ENCODE results near the gene TXNDC2.

TXNDC2 gene

GRCh38 chr18:9861933-9862332 is 23.8 kb upstream of the TXNDC2 start:
- H3K27me3 ChIP-seq (ENCODE audit: insufficient read depth, low read depth, severe bottlenecking): no peaks in the 10 kb centered on the region
- no peak overlapping the region for H3K27ac ChIP-seq
- H3K36me3 ChIP-seq: no peaks in the 10 kb centered on the region
- no peak for TF ChIP-seq CTCF (IDR thresholded peaks at IDR 0.05; ENCODE audit: low read depth, low read length)
- H3K4me3 ChIP-seq (ENCODE audit: low read depth, low read length): no peak overlapping the region
- no peak for DNase-seq
- H3K9me3 ChIP-seq (ENCODE audit: severe bottlenecking): peaks cover 2% of the 10 kb centered on the region

DNA sequence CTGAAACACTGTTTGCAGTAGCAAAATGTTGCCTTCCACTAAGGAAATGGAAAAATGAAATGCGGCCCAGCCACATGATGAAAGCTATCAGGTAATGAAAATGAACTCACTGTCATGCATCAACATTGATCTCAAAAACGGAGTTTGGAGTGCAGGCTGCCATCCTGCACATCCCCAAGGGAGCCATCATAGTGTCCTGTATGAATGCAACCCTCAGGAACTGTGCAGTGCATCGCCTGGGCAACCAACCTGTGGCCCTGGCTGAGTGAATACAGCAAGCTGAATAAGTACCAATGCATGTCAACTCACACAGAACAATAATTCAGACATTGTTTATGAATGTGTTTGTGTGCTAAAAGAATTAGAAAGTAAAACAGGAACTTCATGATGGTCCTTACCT is 23.1 kb upstream of the TXNDC2 start:
- TF ChIP-seq CTCF (IDR thresholded peaks at IDR 0.05; ENCODE audit: low read depth, low read length): no peak
- no peaks in the 10 kb centered on the region for H3K27me3 ChIP-seq (ENCODE audit: insufficient read depth, low read depth, severe bottlenecking)
- H3K9me3 ChIP-seq (ENCODE audit: severe bottlenecking): peaks cover 2% of the 10 kb centered on the region
- no peak overlapping the region for H3K27ac ChIP-seq
- DNase-seq: no peak
- H3K36me3 ChIP-seq: no peaks in the 10 kb centered on the region
- H3K4me3 ChIP-seq (ENCODE audit: low read depth, low read length): no peak overlapping the region

DNA sequence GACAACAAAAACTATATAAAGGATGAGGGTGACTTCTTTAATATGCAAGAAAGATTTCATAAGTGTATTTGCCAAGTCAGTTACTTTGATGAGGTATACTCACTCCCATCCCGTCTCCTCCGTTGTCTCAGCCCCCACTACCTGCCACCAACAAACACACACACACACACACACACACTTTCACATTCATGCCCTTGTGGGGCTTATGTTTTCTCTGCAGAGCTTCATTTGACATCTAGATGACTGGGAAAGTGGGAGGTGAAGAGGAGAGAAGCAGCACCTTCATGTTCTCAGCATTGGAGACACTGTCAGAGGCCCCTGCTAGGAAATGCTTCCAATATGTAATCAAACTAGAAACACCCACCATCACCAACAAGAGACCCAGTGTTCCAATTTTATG is 22.5 kb upstream of the TXNDC2 start:
- H3K27ac ChIP-seq: no peak overlapping the region
- no peaks in the 10 kb centered on the region for H3K27me3 ChIP-seq (ENCODE audit: insufficient read depth, low read depth, severe bottlenecking)
- TF ChIP-seq CTCF (IDR thresholded peaks at IDR 0.05; ENCODE audit: low read depth, low read length): no peak
- no peak for DNase-seq
- H3K9me3 ChIP-seq (ENCODE audit: severe bottlenecking): peaks cover 2% of the 10 kb centered on the region
- no peak overlapping the region for H3K4me3 ChIP-seq (ENCODE audit: low read depth, low read length)
- no peaks in the 10 kb centered on the region for H3K36me3 ChIP-seq

DNA sequence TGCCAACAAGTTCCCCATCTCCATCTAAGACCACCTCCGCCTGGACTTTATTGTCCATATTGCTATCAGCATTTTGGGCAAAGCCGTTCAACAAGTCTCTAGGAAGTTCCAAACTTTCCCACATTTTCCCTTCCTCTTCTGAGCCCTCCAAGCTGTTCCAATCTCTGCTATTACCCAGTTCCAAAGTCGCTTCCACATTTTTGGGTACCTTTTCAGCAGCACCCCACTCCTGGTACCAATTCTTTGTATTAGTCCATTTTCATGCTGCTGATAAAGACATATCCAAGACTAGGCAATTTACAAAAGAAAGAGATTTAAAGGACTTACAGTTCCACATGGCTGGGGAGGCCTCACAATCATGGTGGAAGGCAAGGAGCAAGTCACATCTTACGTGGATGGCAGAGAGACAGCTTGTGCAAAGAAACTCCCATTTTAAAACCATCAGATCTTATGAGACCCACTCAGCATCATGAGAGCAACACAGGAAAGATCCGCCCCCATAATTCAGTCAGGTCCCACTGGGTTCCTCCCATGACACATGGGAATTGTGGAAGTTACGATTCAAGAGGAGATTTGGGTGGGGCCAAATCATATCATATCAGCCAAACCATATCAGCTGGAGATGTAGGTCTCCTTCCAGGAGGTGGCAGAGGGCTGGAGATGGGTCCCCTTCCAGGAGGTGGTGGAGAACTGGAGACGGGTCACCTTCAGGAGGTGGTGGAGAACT is 19.8 kb upstream of the TXNDC2 start:
- no peaks in the 10 kb centered on the region for H3K36me3 ChIP-seq
- no peak overlapping the region for H3K27ac ChIP-seq
- DNase-seq: no peak
- no peaks in the 10 kb centered on the region for H3K27me3 ChIP-seq (ENCODE audit: insufficient read depth, low read depth, severe bottlenecking)
- H3K4me3 ChIP-seq (ENCODE audit: low read depth, low read length): no peak overlapping the region
- peaks cover 2% of the 10 kb centered on the region for H3K9me3 ChIP-seq (ENCODE audit: severe bottlenecking)
- no peak for TF ChIP-seq CTCF (IDR thresholded peaks at IDR 0.05; ENCODE audit: low read depth, low read length)

GRCh38 chr18:9866627-9867026 is 19.1 kb upstream of the TXNDC2 start:
- H3K36me3 ChIP-seq: no peaks in the 10 kb centered on the region
- DNase-seq: no peak
- TF ChIP-seq CTCF (IDR thresholded peaks at IDR 0.05; ENCODE audit: low read depth, low read length): no peak

DNA sequence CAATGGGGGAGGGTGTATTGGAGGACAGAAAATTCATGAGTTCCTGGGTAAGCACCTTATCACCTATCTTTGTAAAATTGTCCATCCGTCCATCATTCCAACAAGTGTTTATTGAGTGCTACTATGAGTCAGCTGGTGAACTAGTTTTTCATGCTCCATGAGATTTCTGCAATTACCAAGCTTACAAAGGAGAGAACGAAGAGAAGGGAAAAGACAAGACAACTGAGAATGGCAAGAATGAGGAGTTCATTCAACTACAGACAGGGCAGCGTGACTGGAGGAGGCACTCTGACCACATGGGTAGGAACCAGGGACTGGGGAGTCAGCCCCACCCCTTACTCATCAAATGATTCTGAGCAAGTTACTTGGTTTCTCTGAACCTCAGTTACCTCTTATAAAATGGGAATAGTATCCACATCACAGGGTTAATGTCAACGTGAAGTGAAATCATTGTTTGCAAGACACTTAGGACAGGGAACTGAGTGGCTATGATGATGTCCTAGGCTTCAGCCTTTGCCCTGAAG is 18.6 kb upstream of the TXNDC2 start:
- Histone ChIP-seq H3K36me3 (no peaks in the 10 kb centered on the region), H3K27me3 (ENCODE audit: insufficient read depth, low read depth, severe bottlenecking) (no peaks in the 10 kb centered on the region), H3K27ac (no peak overlapping the region), H3K4me3 (ENCODE audit: low read depth, low read length) (no peak overlapping the region), H3K9me3 (ENCODE audit: severe bottlenecking) (peaks cover 2% of the 10 kb centered on the region)
- DNase-seq: no peak
- no peak for TF ChIP-seq CTCF (IDR thresholded peaks at IDR 0.05; ENCODE audit: low read depth, low read length)

More at GRCh38 chr18:9866627-9867026, 19.1 kb upstream of the TXNDC2 start:
- peaks cover 2% of the 10 kb centered on the region for H3K9me3 ChIP-seq (ENCODE audit: severe bottlenecking)
- H3K27me3 ChIP-seq (ENCODE audit: insufficient read depth, low read depth, severe bottlenecking): no peaks in the 10 kb centered on the region
- no peak overlapping the region for H3K27ac ChIP-seq
- H3K4me3 ChIP-seq (ENCODE audit: low read depth, low read length): no peak overlapping the region
